ENCODE measurements around the gene UIMC1.

DNA sequence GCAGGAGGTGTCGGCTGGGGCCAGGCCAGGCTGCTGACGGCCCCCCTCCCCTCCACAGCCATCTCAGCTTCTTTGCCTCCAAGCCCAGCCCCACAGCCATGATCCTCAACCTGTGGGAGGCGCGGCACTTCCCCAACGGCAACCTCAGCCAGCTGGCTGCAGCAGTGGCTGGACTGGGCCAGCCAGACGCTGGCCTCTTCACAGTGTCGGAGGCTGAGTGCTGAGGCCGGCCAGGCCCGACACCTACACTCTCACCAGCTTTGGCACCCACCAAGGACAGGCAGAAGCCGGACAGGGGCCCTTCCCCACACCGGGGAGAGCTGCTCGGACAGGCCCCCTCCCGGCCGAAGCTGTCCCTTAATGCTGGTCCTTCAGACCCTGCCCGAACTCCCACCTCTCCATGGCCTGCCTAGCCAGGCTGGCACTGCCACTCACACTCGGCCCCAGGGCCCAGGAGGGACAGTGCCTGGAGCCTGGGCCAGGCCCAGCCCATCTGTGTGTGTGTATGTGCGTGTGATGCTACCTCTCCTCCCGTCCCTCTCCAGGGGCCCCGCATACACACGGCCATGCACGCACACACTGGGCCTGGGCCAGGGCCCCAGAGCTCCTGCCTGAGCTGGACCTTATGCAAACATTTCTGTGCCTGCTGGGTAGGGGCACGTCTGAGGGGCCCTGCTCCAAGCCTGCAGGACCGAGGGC, 126.8 kb downstream of the UIMC1 start:
- no peak for TF ChIP-seq CREM (IDR thresholded peaks at IDR 0.05)
- TF ChIP-seq CREM (CRISPR knock-in tag; IDR thresholded peaks at IDR 0.05): no peak
- TF ChIP-seq, protein P1, sequence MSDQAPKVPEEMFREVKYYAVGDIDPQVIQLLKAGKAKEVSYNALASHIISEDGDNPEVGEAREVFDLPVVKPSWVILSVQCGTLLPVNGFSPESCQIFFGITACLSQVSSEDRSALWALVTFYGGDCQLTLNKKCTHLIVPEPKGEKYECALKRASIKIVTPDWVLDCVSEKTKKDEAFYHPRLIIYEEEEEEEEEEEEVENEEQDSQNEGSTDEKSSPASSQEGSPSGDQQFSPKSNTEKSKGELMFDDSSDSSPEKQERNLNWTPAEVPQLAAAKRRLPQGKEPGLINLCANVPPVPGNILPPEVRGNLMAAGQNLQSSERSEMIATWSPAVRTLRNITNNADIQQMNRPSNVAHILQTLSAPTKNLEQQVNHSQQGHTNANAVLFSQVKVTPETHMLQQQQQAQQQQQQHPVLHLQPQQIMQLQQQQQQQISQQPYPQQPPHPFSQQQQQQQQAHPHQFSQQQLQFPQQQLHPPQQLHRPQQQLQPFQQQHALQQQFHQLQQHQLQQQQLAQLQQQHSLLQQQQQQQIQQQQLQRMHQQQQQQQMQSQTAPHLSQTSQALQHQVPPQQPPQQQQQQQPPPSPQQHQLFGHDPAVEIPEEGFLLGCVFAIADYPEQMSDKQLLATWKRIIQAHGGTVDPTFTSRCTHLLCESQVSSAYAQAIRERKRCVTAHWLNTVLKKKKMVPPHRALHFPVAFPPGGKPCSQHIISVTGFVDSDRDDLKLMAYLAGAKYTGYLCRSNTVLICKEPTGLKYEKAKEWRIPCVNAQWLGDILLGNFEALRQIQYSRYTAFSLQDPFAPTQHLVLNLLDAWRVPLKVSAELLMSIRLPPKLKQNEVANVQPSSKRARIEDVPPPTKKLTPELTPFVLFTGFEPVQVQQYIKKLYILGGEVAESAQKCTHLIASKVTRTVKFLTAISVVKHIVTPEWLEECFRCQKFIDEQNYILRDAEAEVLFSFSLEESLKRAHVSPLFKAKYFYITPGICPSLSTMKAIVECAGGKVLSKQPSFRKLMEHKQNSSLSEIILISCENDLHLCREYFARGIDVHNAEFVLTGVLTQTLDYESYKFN (CRISPR knock-in tag; conservative IDR thresholded peaks at IDR 0.05): no peak
- no peak for TF ChIP-seq HNRNPL (IDR thresholded peaks at IDR 0.05; ENCODE audit: low read depth, low read length)
- TF ChIP-seq MYC (CRISPR knock-in tag; IDR thresholded peaks at IDR 0.05; ENCODE audit: borderline replicate concordance): no peak
- TF ChIP-seq, protein P2, sequence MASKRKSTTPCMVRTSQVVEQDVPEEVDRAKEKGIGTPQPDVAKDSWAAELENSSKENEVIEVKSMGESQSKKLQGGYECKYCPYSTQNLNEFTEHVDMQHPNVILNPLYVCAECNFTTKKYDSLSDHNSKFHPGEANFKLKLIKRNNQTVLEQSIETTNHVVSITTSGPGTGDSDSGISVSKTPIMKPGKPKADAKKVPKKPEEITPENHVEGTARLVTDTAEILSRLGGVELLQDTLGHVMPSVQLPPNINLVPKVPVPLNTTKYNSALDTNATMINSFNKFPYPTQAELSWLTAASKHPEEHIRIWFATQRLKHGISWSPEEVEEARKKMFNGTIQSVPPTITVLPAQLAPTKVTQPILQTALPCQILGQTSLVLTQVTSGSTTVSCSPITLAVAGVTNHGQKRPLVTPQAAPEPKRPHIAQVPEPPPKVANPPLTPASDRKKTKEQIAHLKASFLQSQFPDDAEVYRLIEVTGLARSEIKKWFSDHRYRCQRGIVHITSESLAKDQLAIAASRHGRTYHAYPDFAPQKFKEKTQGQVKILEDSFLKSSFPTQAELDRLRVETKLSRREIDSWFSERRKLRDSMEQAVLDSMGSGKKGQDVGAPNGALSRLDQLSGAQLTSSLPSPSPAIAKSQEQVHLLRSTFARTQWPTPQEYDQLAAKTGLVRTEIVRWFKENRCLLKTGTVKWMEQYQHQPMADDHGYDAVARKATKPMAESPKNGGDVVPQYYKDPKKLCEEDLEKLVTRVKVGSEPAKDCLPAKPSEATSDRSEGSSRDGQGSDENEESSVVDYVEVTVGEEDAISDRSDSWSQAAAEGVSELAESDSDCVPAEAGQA (IDR thresholded peaks at IDR 0.05; ENCODE audit: low read depth): no peak
- TF ChIP-seq, protein P2 (CRISPR knock-in tag; IDR thresholded peaks at IDR 0.05; ENCODE audit: borderline replicate concordance): no peak
